K562 (cell line): ENCODE measurements around the gene ZNF593OS. TPM values are rescaled to one million over a fixed set of nuclear protein-coding genes. Genes with fewer than 3 reads are reported as not detected.

Experiments
- BRD9 ChIP-seq: fragments of 450-650 bp; IDR thresholded peaks from 2 replicates; pipeline ENCODE4 v1.6.1; 2018; ENCODE audit warnings: low read depth; ENCODE audit not compliant: partially characterized antibody
- JUND ChIP-seq, 2 experiments: IDR thresholded peaks; 2 replicates in 1 of 2; 3 replicates in 1 of 2; pipeline ENCODE4 v1.6.1; 2011; ENCODE audit warnings: borderline replicate concordance in 2 of 2, low read depth in 2 of 2, low read length in 2 of 2, improper control_type of control experiment in 1 of 2, missing biosample characterization in 1 of 2, missing genetic modification characterization in 1 of 2, missing genetic modification reagents in 1 of 2
- MCM3 ChIP-seq: fragments of 450-650 bp; IDR thresholded peaks from 2 replicates; pipeline ENCODE4 v1.6.1; 2016
- OTX1 ChIP-seq: fragments of 450-650 bp; formaldehyde crosslinking; IDR thresholded peaks from 2 replicates; pipeline ENCODE4 v1.4.0; 2022; ENCODE audit warnings: mild to moderate bottlenecking
- PHF8 ChIP-seq: fragments of 200-600 bp; sonication (generic); IDR thresholded peaks from 2 replicates; pipeline ENCODE4 v1.6.1; 2012; ENCODE audit warnings: mixed run types, mild to moderate bottlenecking, inconsistent platforms, low read length, moderate library complexity, borderline replicate concordance
- TOE1 ChIP-seq, 2 experiments: fragments of 450-650 bp in 1 of 2; sonication (generic) in 1 of 2; formaldehyde crosslinking in 1 of 2; IDR thresholded peaks; 2 replicates each; pipeline versions ENCODE4 v1.7.1 to v1.8.0; 2016 to 2022; ENCODE audit warnings: borderline replicate concordance in 2 of 2, mild to moderate bottlenecking in 2 of 2, antibody characterized with exemption in 1 of 2, inconsistent platforms in 1 of 2, low read depth in 1 of 2, missing genetic modification reagents in 1 of 2, moderate library complexity in 1 of 2
- polyA plus RNA-seq, 8 experiments: library from polyadenylated mRNA; depleted of rRNA in 4 of 8; stranded (reverse) in 5 of 8; unstranded in 3 of 8; fragments of >200 nt; fragmentation: Nextera tagmentation in 2 of 8; fragmentation: Illumina TruSeq in 1 of 8; extraction: Ambion mirVana in 2 of 8; extraction: Trizol in 1 of 8; gene quantifications; 2 replicates each; pipeline versions ENCODE4 v1.2.1 to v1.2.3, GENCODE V29; 2011 to 2014; ENCODE audit warnings: inconsistent platforms in 1 of 8, missing spikeins in 1 of 8
- total RNA-seq, 7 experiments: library from RNA; depleted of rRNA in 6 of 7; stranded (reverse); fragments of >200 nt in 6 of 7; fragmentation: Illumina TruSeq in 2 of 7; extraction: Trizol in 2 of 7; gene quantifications; 2 replicates each; pipeline versions ENCODE4 v1.2.1 to v1.2.3, GENCODE V29; 2011 to 2021; ENCODE audit warnings: low replicate concordance in 1 of 7
- TF ChIP-seq, protein P1 (sequence below): fragments of 450-650 bp; formaldehyde crosslinking; IDR thresholded peaks from 2 replicates; pipeline ENCODE4 v1.4.0; 2022; ENCODE audit warnings: mild to moderate bottlenecking, moderate library complexity
- TF ChIP-seq, protein P2 (sequence below): fragments of 250-450 bp; sonication (Bioruptor Pico); IDR thresholded peaks from 2 replicates; pipeline ENCODE4 v1.8.0; 2022; ENCODE audit warnings: moderate library complexity, mild to moderate bottlenecking, inconsistent platforms
- TF ChIP-seq, protein P3 (sequence below), 2 experiments: fragments of 450-650 bp in 1 of 2; sonication (generic) in 1 of 2; formaldehyde crosslinking in 1 of 2; IDR thresholded peaks; 2 replicates each; pipeline versions ENCODE4 v1.7.1 to v1.9.0; 2016 to 2022; ENCODE audit warnings: inconsistent platforms in 1 of 2, mild to moderate bottlenecking in 1 of 2, missing genetic modification reagents in 1 of 2
- TF ChIP-seq, protein P4 (sequence below): IDR thresholded peaks from 2 replicates; pipeline ENCODE4 v1.6.1; 2012; ENCODE audit warnings: low read depth, low read length, improper control_type of control experiment, borderline replicate concordance

ZNF593OS gene
- total and polyA plus RNA-seq, 9 of the 15 experiments (the other 6 are each of a cell fraction or from before 2014, with no cell fraction given): 0.24 to 0.27 TPM; not detected in 7

GRCh38 chr1:26154750-26155149 lies 16.9 kb downstream of the ZNF593OS start (continued):
- TF ChIP-seq TOE1 (IDR thresholded peaks at IDR 0.05; ENCODE audit: borderline replicate concordance) (no peak), TOE1 (CRISPR knock-in tag; IDR thresholded peaks at IDR 0.05; ENCODE audit: borderline replicate concordance, low read depth) (no peak), PHF8 (no peak), MCM3 (no peak), OTX1 (CRISPR knock-in tag) (no peak), BRD9 (no peak), JUND (IDR thresholded peaks at IDR 0.05; ENCODE audit: borderline replicate concordance, low read depth, low read length) (no peak), JUND (tag; IDR thresholded peaks at IDR 0.05; ENCODE audit: borderline replicate concordance, low read depth, low read length) (no peak)
- TF ChIP-seq, protein P1, sequence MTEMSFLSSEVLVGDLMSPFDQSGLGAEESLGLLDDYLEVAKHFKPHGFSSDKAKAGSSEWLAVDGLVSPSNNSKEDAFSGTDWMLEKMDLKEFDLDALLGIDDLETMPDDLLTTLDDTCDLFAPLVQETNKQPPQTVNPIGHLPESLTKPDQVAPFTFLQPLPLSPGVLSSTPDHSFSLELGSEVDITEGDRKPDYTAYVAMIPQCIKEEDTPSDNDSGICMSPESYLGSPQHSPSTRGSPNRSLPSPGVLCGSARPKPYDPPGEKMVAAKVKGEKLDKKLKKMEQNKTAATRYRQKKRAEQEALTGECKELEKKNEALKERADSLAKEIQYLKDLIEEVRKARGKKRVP (CRISPR knock-in tag): no peak
- TF ChIP-seq, protein P2, sequence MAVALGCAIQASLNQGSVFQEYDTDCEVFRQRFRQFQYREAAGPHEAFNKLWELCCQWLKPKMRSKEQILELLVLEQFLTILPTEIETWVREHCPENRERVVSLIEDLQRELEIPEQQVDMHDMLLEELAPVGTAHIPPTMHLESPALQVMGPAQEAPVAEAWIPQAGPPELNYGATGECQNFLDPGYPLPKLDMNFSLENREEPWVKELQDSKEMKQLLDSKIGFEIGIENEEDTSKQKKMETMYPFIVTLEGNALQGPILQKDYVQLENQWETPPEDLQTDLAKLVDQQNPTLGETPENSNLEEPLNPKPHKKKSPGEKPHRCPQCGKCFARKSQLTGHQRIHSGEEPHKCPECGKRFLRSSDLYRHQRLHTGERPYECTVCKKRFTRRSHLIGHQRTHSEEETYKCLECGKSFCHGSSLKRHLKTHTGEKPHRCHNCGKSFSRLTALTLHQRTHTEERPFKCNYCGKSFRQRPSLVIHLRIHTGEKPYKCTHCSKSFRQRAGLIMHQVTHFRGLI: no peak
- TF ChIP-seq, protein P3, sequence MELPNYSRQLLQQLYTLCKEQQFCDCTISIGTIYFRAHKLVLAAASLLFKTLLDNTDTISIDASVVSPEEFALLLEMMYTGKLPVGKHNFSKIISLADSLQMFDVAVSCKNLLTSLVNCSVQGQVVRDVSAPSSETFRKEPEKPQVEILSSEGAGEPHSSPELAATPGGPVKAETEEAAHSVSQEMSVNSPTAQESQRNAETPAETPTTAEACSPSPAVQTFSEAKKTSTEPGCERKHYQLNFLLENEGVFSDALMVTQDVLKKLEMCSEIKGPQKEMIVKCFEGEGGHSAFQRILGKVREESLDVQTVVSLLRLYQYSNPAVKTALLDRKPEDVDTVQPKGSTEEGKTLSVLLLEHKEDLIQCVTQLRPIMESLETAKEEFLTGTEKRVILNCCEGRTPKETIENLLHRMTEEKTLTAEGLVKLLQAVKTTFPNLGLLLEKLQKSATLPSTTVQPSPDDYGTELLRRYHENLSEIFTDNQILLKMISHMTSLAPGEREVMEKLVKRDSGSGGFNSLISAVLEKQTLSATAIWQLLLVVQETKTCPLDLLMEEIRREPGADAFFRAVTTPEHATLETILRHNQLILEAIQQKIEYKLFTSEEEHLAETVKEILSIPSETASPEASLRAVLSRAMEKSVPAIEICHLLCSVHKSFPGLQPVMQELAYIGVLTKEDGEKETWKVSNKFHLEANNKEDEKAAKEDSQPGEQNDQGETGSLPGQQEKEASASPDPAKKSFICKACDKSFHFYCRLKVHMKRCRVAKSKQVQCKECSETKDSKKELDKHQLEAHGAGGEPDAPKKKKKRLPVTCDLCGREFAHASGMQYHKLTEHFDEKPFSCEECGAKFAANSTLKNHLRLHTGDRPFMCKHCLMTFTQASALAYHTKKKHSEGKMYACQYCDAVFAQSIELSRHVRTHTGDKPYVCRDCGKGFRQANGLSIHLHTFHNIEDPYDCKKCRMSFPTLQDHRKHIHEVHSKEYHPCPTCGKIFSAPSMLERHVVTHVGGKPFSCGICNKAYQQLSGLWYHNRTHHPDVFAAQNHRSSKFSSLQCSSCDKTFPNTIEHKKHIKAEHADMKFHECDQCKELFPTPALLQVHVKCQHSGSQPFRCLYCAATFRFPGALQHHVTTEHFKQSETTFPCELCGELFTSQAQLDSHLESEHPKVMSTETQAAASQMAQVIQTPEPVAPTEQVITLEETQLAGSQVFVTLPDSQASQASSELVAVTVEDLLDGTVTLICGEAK (IDR thresholded peaks at IDR 0.05): no peak
- TF ChIP-seq, protein P3 (CRISPR knock-in tag; IDR thresholded peaks at IDR 0.05): no peak
- TF ChIP-seq, protein P4, sequence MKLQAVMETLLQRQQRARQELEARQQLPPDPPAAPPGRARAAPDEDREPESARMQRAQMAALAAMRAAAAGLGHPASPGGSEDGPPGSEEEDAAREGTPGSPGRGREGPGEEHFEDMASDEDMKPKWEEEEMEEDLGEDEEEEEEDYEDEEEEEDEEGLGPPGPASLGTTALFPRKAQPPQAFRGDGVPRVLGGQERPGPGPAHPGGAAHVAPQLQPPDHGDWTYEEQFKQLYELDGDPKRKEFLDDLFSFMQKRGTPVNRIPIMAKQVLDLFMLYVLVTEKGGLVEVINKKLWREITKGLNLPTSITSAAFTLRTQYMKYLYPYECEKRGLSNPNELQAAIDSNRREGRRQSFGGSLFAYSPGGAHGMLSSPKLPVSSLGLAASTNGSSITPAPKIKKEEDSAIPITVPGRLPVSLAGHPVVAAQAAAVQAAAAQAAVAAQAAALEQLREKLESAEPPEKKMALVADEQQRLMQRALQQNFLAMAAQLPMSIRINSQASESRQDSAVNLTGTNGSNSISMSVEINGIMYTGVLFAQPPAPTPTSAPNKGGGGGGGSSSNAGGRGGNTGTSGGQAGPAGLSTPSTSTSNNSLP: no peak
